Natural killer cell (primary cell): ENCODE measurements around the gene NOB1. TPM values are rescaled to one million over a fixed set of nuclear protein-coding genes. Genes with fewer than 3 reads are reported as not detected.
"Not testable (repeated sequence)": the region's sequence is repeated elsewhere in the genome, so short reads cannot be mapped to it uniquely, and the experiment has no call there.

Experiments
- ATAC-seq, 3 donors: fragments of 150-1000 bp in 2 of 3; fragments of 200-7000 bp in 1 of 3; cut with Tn5 transposase; 1 replicate in 1 of 3; 2 replicates in 2 of 3; pipeline ENCODE4 v1.10.0; 2021; ENCODE audit warnings: mild to moderate bottlenecking in 2 of 3, moderate library complexity in 2 of 3
- DNase-seq, 2 donors: peaks; one replicate each; pipeline versions ENCODE4 v3.0.0 to v3.0.0-alpha.2; 2013 to 2021; ENCODE audit warnings: mixed read lengths in 1 of 2
- H3K27ac ChIP-seq: one replicate; pipeline ENCODE4 v1.5.1; 2013; ENCODE audit warnings: mild to moderate bottlenecking, low read length
- H3K27me3 ChIP-seq: one replicate; pipeline ENCODE4 v1.6.1; 2013; ENCODE audit warnings: low read length; ENCODE audit not compliant: control insufficient read depth, insufficient read depth
- H3K36me3 ChIP-seq: one replicate; pipeline ENCODE4 v1.6.1; 2013; ENCODE audit warnings: low read length; ENCODE audit not compliant: control insufficient read depth, insufficient read depth
- H3K4me1 ChIP-seq: one replicate; pipeline ENCODE4 v1.6.1; 2013; ENCODE audit warnings: low read length; ENCODE audit not compliant: control insufficient read depth, insufficient read depth
- H3K4me3 ChIP-seq: one replicate; pipeline ENCODE4 v1.5.1; 2013; ENCODE audit warnings: low read length
- H3K9me3 ChIP-seq: one replicate; pipeline ENCODE4 v1.6.1; 2013; ENCODE audit warnings: low read length; ENCODE audit not compliant: control insufficient read depth, insufficient read depth
- H3K27ac Mint-ChIP-seq, 2 donors: one replicate each; pipeline ENCODE4 v1.8.0; 2022; ENCODE audit warnings: mild to moderate bottlenecking in 2 of 2, mixed read lengths in 2 of 2, moderate library complexity in 1 of 2
- H3K27me3 Mint-ChIP-seq, 2 donors: one replicate each; pipeline ENCODE4 v1.8.0; 2022; ENCODE audit warnings: low read depth in 2 of 2, mixed read lengths in 2 of 2
- H3K36me3 Mint-ChIP-seq: one replicate; pipeline ENCODE4 v1.8.0; 2022; ENCODE audit warnings: mixed read lengths
- H3K4me1 Mint-ChIP-seq, 2 donors: one replicate each; pipeline ENCODE4 v1.8.0; 2022; ENCODE audit warnings: mixed read lengths in 2 of 2
- H3K4me3 Mint-ChIP-seq: one replicate; pipeline ENCODE4 v1.8.0; 2022; ENCODE audit warnings: mild to moderate bottlenecking, moderate library complexity, mixed read lengths
- H3K9me3 Mint-ChIP-seq, 2 donors: one replicate each; pipeline ENCODE4 v1.8.0; 2022; ENCODE audit warnings: mixed read lengths in 2 of 2
- WGBS: methylation state at CpG from one replicate; pipeline ENCODE4 v1.1.7; 2013; ENCODE audit warnings: missing lambda C conversion rate; ENCODE audit not compliant: insufficient coverage; 5-methylcytosine and 5-hydroxymethylcytosine counted together
- intact Hi-C: fragments of 100-400 bp; cut with micrococcal nuclease; formaldehyde crosslinking; loops from one replicate; pipeline ENCODE4 v1.14.2; 2022
- total RNA-seq, 4 donors: library from RNA; stranded (reverse); fragments of 120-200 nt in 1 of 4; gene quantifications; one replicate each; pipeline versions ENCODE4 v1.2.3 to v1.2.4, GENCODE V29; 2013 to 2022
- TF ChIP-seq, protein P1 (sequence below): fragments of 200-600 bp; IDR thresholded peaks from one replicate; pipeline ENCODE4 v1.8.0; 2022; ENCODE audit warnings: antibody characterized with exemption

The NOB1 gene
- total RNA-seq, 3 donors from 2014 or later (not counting 1 experiment from before 2014, with no cell fraction given) = 20.9 to 34.4 (median 32.0) TPM

DNA sequence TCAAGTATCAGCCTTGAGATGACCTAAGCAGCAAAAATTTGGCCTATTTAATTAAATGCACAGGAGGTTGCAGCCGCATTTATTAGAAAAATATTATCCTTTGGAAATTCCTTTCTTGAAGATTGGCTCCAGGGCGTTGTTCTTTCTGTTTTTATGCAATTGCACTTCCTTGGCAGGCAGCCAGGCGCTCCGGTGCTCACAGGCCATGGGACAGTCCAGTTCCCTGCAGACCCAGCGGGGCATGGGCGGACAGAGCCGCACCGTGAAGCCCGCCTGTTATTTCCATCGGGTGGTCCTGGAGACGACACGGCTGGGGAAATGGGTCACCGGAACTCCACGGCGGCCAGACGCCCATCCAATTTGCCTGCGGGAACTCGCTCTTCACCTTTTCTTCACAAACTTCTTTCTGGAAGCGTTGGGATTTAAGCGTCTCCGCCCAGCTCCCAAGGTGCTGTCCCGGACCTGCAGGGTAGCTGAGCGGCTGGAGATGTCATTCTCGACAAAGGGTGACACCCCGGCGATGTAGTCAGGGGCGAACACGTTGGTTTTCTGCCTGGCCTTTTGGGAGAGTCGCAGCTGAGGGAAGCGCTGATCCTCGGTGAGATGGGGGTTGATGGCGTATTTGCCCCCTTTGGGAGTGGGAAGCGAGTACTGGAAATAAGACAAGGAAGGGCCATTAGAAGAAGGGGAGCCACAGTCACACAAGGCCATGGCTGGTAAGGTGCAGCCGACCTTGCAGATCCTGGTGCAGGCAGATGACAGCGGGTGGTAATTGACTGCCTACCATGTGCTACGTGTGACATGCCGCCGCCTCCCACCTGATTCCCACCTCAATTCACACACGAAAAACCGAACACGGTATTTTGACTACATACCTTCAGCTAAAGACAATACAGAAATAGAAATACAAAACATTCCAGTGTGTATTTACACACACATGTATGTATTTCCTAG, 12.5 kb downstream of the NOB1 start:
- peaks cover 9% of the 10 kb centered on the region for H3K36me3 Mint-ChIP-seq
- intact Hi-C loops = no loop called here

DNA sequence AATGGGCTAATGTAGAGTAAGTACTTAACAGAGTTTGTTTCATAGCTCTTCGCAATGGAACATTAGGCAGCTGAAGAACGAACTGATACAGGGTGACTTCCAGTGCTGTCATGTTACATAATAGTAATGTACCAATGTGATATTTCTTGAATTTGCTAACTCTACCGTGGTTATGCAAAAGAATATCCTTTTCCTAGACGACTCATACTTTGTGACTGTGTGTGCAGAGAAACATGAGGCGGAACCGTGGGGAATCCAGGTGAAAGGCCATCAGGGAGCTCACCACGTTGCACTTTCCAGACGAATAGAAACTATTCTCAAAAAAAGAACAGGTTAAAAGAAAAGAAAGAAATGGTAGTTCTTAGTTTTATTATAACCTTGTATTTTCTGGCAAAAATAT, 13.2 kb downstream of the NOB1 start:
- Mint-ChIP-seq H3K4me1 (peaks cover 0 to 5% of the 10 kb centered on the region in 2 donors), H3K27ac (no peak overlapping the region), H3K27me3 (no peaks in the 10 kb centered on the region), H3K4me3 (no peak overlapping the region), H3K36me3 (peaks cover 9% of the 10 kb centered on the region), H3K9me3 (no peaks in the 10 kb centered on the region)
- Histone ChIP-seq H3K4me1 (no peaks in the 10 kb centered on the region), H3K36me3 (peaks cover 55% of the 10 kb centered on the region), H3K4me3 (no peak overlapping the region), H3K27me3 (no peaks in the 10 kb centered on the region), H3K27ac (no peak overlapping the region), H3K9me3 (no peaks in the 10 kb centered on the region)
- intact Hi-C loops = no loop called here
- 84% methylated on average over 8 of the region's 8 CpGs for WGBS
- no peak for ATAC-seq
- TF ChIP-seq, protein P1, sequence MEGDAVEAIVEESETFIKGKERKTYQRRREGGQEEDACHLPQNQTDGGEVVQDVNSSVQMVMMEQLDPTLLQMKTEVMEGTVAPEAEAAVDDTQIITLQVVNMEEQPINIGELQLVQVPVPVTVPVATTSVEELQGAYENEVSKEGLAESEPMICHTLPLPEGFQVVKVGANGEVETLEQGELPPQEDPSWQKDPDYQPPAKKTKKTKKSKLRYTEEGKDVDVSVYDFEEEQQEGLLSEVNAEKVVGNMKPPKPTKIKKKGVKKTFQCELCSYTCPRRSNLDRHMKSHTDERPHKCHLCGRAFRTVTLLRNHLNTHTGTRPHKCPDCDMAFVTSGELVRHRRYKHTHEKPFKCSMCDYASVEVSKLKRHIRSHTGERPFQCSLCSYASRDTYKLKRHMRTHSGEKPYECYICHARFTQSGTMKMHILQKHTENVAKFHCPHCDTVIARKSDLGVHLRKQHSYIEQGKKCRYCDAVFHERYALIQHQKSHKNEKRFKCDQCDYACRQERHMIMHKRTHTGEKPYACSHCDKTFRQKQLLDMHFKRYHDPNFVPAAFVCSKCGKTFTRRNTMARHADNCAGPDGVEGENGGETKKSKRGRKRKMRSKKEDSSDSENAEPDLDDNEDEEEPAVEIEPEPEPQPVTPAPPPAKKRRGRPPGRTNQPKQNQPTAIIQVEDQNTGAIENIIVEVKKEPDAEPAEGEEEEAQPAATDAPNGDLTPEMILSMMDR = no peak
- no peak for DNase-seq

More for the DNA sequence above, 12.5 kb downstream of the NOB1 start:
- DNase-seq (no peak), ATAC-seq (no peak)
- Histone ChIP-seq H3K4me3 (no peak overlapping the region), H3K4me1 (no peaks in the 10 kb centered on the region), H3K9me3 (no peaks in the 10 kb centered on the region), H3K27ac (no peak overlapping the region), H3K36me3 (peaks cover 61% of the 10 kb centered on the region), H3K27me3 (no peaks in the 10 kb centered on the region)
- H3K27me3 Mint-ChIP-seq = no peaks in the 10 kb centered on the region
- TF ChIP-seq, protein P1 = no peak
- WGBS = 96% methylated on average over 41 of the region's 41 CpGs
- no peak overlapping the region for H3K4me3 Mint-ChIP-seq
- H3K4me1 Mint-ChIP-seq = peaks cover 0 to 6% of the 10 kb centered on the region in 2 donors
- H3K27ac Mint-ChIP-seq = no peak overlapping the region
- no peaks in the 10 kb centered on the region for H3K9me3 Mint-ChIP-seq

DNA sequence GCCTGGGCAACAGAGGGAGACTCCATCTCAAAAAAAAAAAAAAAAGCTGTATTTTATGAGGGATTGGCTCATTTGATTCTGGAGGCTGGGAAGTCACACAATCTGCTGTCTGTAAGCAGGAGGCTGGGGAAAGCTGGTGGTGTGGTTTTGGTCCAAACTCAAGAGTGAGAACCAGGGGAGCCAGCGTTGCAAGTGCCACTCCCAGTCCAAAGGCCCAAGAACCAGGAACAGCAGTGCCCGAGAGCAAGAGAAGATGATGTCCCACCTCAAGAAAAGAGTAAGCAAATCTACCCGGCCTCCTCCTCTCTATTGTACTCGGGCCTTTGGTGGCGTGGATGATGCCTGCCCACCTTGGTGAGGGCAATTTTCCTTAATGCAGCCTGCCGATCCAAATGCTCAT, 22.6 kb downstream of the NOB1 start:
- H3K4me1 ChIP-seq = peaks cover 6% of the 10 kb centered on the region
- no peak overlapping the region for H3K27ac ChIP-seq
- H3K4me3 Mint-ChIP-seq = no peak overlapping the region
- no peaks in the 10 kb centered on the region for H3K27me3 Mint-ChIP-seq
- H3K9me3 Mint-ChIP-seq = no peaks in the 10 kb centered on the region
- 93% methylated on average over 6 of the region's 6 CpGs for WGBS
- no peak for ATAC-seq
- no peaks in the 10 kb centered on the region for H3K36me3 ChIP-seq
- no peaks in the 10 kb centered on the region for H3K9me3 ChIP-seq
- H3K36me3 Mint-ChIP-seq = no peaks in the 10 kb centered on the region
- intact Hi-C loops = no loop called here
- H3K4me3 ChIP-seq = no peak overlapping the region
- TF ChIP-seq, protein P1 = no peak
- H3K4me1 Mint-ChIP-seq = peaks cover 2 to 3% of the 10 kb centered on the region in 2 donors
- no peak for DNase-seq
- no peaks in the 10 kb centered on the region for H3K27me3 ChIP-seq
- H3K27ac Mint-ChIP-seq = no peak overlapping the region

DNA sequence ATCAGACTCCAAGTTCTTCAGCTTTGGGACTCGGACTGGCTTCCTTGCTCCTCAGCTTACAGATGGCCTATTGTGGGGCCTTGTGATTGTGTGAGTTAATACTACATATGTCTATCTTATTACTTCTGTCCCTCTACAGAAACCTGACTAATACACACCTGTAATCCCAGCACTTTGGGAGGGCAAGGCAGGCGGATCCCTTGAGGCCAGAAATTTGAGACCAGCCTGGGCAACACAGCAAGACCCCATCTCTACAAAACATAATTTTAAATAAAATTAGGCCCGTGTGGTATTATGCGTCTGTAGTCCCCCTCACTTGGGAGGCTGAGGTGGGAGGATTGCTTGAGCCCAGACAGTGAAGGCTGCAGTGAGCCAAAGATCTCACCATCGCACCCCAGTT, 23.4 kb downstream of the NOB1 start:
- ATAC-seq, DNase-seq, H3K4me3 Mint-ChIP-seq, H3K27me3 Mint-ChIP-seq, H3K27ac Mint-ChIP-seq, intact Hi-C loops, H3K9me3 Mint-ChIP-seq, H3K36me3 Mint-ChIP-seq, H3K36me3 ChIP-seq, H3K9me3 ChIP-seq, H3K4me3 ChIP-seq, H3K27ac ChIP-seq, H3K27me3 ChIP-seq: not testable (repeated sequence)
- H3K4me1 Mint-ChIP-seq = peaks cover 10 to 12% of the 10 kb centered on the region in 2 donors
- 96% methylated on average over 3 of the region's 5 CpGs for WGBS
- H3K4me1 ChIP-seq = peaks cover 13% of the 10 kb centered on the region

DNA sequence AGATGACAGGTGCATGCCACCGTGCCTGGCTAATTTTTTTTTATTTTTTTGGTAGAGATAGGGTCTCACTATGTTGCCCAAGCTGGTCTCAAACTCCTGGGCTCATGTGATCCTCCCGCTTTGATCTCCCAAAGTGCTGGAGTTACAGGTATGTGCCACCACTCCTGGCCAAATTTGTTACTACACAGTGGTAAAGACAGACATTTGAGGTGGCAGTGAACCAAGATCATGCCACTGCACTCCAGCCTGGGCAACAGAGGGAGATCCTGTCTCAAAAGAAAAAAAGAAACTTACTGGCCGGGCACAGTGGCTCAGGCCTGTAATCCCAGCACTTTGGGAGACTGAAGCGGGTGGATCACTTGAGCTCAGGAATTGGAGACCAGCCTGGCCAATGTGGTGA, 25.7 kb downstream of the NOB1 start:
- DNase-seq, H3K9me3 ChIP-seq, ATAC-seq, H3K27ac ChIP-seq, H3K36me3 Mint-ChIP-seq, H3K27me3 Mint-ChIP-seq, H3K4me3 Mint-ChIP-seq, H3K36me3 ChIP-seq, H3K4me3 ChIP-seq, intact Hi-C loops, H3K27me3 ChIP-seq, H3K9me3 Mint-ChIP-seq, H3K27ac Mint-ChIP-seq: not testable (repeated sequence)
- WGBS = 96% methylated on average over 4 of the region's 4 CpGs
- H3K4me1 ChIP-seq = peaks cover 20% of the 10 kb centered on the region
- H3K4me1 Mint-ChIP-seq = peaks cover 17 to 19% of the 10 kb centered on the region in 2 donors
